Panc1 (cell line): ENCODE results near the gene PLEKHD1. TPM values are rescaled to one million over a fixed set of nuclear protein-coding genes. Genes with fewer than 3 reads are reported as not detected.

Experiments used
- ATAC-seq: fragments of 200-7000 bp; cut with Tn5 transposase; 2 replicates; pipeline ENCODE4 v1.9.1; 2020; ENCODE audit warnings: mild to moderate bottlenecking, moderate library complexity
- BruUV-seq: library from RNA; stranded (reverse); fragments of 400-500 nt; replicated peaks from 2 replicates; lab custom pipeline; 2021; lab: Mats Ljungman, UMichigan
- CTCF ChIA-PET: fragments of 300-600 bp; sonication (Branson Sonifier 250); formaldehyde crosslinking; loops from one replicate; lab custom pipeline; 2022; ENCODE audit warnings: antibody characterized with exemption; lab: Charles Lee
- POLR2A ChIA-PET: fragments of 300-600 bp; sonication (Branson Sonifier 250); formaldehyde crosslinking; loops from one replicate; lab custom pipeline; 2022; ENCODE audit warnings: antibody characterized with exemption; lab: Charles Lee
- DNase-seq: peaks from one replicate; pipeline ENCODE4 v3.0.0-alpha.2; 2010; ENCODE audit warnings: low read depth, low spot score
- H3K27ac ChIP-seq: 2 replicates; pipeline ENCODE4 v1.5.1; 2011; ENCODE audit warnings: mild to moderate bottlenecking, low read length, inconsistent platforms
- H3K27me3 ChIP-seq: fragments of 200-500 bp; sonication (Bioruptor generic); 2 replicates; pipeline ENCODE4 v1.6.0; 2014; ENCODE audit warnings: low read length, inconsistent platforms; ENCODE audit not compliant: control insufficient read depth, insufficient read depth
- H3K36me3 ChIP-seq: fragments of 200-500 bp; sonication (Bioruptor generic); 2 replicates; pipeline ENCODE4 v1.5.1; 2014; ENCODE audit warnings: inconsistent platforms, mild to moderate bottlenecking, low read length, moderate library complexity; ENCODE audit not compliant: control insufficient read depth, insufficient read depth
- H3K4me1 ChIP-seq: 2 replicates; pipeline ENCODE4 v1.5.1; 2011; ENCODE audit warnings: inconsistent platforms, mild to moderate bottlenecking, low read length, moderate library complexity; ENCODE audit not compliant: control insufficient read depth, insufficient read depth
- H3K4me3 ChIP-seq, 2 experiments: 2 replicates each; pipeline ENCODE4 v1.5.1; 2011 to 2012; ENCODE audit warnings: low read depth in 2 of 2, low read length in 2 of 2, mild to moderate bottlenecking in 2 of 2, inconsistent platforms in 1 of 2, moderate library complexity in 1 of 2
- H3K9me3 ChIP-seq: fragments of 200-500 bp; sonication (Bioruptor generic); 2 replicates; pipeline ENCODE4 v1.5.1; 2014; ENCODE audit warnings: low read depth, mild to moderate bottlenecking, inconsistent platforms, low read length, moderate library complexity; ENCODE audit not compliant: control insufficient read depth, insufficient read depth
- POLR2AphosphoS5 ChIP-seq: IDR thresholded peaks from 2 replicates; pipeline ENCODE4 v1.6.1; 2012; ENCODE audit warnings: mild to moderate bottlenecking, low read depth, low read length, moderate library complexity
- SIN3A ChIP-seq: IDR thresholded peaks from 2 replicates; pipeline ENCODE4 v1.6.1; 2012; ENCODE audit warnings: low read depth, mild to moderate bottlenecking, low read length, moderate library complexity, borderline replicate concordance; ENCODE audit not compliant: insufficient read depth
- TCF7L2 ChIP-seq: IDR thresholded peaks from 2 replicates; pipeline ENCODE4 v1.6.1; 2011; ENCODE audit warnings: mild to moderate bottlenecking, low read depth, low read length, inconsistent platforms
- in situ Hi-C: cut with HindIII; loops from 2 replicates; pipeline ENCODE4 v1.10.0; 2016; ENCODE audit warnings: low sequenced_read_pairs, low pct_unique_long_range_greater_than_20kb
- intact Hi-C: fragments of 100-400 bp; cut with micrococcal nuclease; formaldehyde crosslinking; loops from one replicate; pipeline ENCODE4 v1.10.0; 2022; ENCODE audit not compliant: unreplicated experiment
- total RNA-seq: library from RNA; stranded (reverse); gene quantifications from one replicate; pipeline ENCODE4 v1.2.1, GENCODE V29; 2021; ENCODE audit not compliant: unreplicated experiment
- TF ChIP-seq, protein P1 (sequence below), 2 experiments: IDR thresholded peaks; 2 replicates each; pipeline ENCODE4 v1.6.1; 2011 to 2012; ENCODE audit warnings: low read depth in 2 of 2, control low read depth in 1 of 2, low read length in 1 of 2, mild to moderate bottlenecking in 1 of 2, moderate library complexity in 1 of 2; ENCODE audit not compliant: insufficient read depth in 1 of 2
- TF ChIP-seq, protein P2 (sequence below): fragments of 450-650 bp; IDR thresholded peaks from 2 replicates; pipeline ENCODE4 v1.5.1; 2017; ENCODE audit warnings: mild to moderate bottlenecking

Gene PLEKHD1
- total RNA-seq, 1 experiment from 2014 or later = 0.08 TPM

DNA sequence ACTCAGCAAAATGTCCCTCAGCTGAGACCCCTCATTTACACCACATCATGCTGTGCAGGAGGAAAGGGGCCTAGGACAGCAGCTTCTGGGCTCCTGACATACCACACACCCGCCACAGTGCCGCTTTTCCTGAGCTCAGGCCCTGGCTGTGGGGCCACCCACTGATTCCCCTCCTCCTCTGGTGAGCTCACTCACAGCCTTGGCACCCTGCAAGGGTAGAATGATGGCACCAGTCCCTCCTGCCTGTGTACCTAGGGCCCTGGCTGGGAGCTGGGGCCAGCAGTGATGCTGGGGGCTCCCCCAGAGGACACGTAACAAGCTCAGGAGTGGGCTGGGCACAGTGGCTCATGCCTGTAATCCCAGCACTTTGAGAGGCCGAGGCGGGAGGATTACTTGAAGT is 44.4 kb downstream of the PLEKHD1 start:
- in situ Hi-C loops = no loop called here
- CTCF ChIA-PET = no interaction called here

DNA sequence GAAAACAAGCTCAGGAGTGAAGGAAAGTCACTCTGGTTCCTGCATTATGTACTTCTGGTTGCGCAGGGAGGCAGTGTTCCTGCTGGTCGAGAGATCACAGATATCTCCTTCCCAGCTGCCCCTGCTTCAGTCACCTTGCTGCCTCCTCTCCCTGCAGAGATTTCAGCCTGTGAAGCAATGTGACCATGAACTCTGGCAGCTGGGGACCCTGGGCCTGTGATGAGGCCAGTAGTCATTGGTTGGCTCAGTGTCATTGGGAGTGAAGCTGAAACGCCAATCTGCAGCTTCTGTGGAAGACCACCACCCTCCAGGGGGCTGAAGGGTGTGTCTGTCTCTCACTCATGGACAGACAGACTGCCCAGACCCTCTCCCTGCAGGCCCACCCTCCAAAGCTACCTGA is 45.0 kb downstream of the PLEKHD1 start:
- no peaks in the 10 kb centered on the region for H3K36me3 ChIP-seq
- POLR2A ChIA-PET = interaction anchor here (0.5 kb wide), 1 partner anchor 470 kb away, joined by 4 read pairs; no protein-coding TSS in a partner anchor
- intact Hi-C loops = no loop called here
- H3K9me3 ChIP-seq = no peaks in the 10 kb centered on the region
- DNase-seq (no peak), ATAC-seq (no peak)
- no peaks in the 10 kb centered on the region for H3K4me1 ChIP-seq
- in situ Hi-C loops = no loop called here
- no peak overlapping the region for H3K4me3 ChIP-seq
- BruUV-seq = no TSS peak
- H3K27ac ChIP-seq = no peak overlapping the region
- TF ChIP-seq, protein P1, sequence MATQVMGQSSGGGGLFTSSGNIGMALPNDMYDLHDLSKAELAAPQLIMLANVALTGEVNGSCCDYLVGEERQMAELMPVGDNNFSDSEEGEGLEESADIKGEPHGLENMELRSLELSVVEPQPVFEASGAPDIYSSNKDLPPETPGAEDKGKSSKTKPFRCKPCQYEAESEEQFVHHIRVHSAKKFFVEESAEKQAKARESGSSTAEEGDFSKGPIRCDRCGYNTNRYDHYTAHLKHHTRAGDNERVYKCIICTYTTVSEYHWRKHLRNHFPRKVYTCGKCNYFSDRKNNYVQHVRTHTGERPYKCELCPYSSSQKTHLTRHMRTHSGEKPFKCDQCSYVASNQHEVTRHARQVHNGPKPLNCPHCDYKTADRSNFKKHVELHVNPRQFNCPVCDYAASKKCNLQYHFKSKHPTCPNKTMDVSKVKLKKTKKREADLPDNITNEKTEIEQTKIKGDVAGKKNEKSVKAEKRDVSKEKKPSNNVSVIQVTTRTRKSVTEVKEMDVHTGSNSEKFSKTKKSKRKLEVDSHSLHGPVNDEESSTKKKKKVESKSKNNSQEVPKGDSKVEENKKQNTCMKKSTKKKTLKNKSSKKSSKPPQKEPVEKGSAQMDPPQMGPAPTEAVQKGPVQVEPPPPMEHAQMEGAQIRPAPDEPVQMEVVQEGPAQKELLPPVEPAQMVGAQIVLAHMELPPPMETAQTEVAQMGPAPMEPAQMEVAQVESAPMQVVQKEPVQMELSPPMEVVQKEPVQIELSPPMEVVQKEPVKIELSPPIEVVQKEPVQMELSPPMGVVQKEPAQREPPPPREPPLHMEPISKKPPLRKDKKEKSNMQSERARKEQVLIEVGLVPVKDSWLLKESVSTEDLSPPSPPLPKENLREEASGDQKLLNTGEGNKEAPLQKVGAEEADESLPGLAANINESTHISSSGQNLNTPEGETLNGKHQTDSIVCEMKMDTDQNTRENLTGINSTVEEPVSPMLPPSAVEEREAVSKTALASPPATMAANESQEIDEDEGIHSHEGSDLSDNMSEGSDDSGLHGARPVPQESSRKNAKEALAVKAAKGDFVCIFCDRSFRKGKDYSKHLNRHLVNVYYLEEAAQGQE (IDR thresholded peaks at IDR 0.05; ENCODE audit: insufficient read depth in 1 of 2, low read depth in 2 of 2, low read length in 1 of 2) = no peak
- no peak for TF ChIP-seq POLR2AphosphoS5
- no peak for TF ChIP-seq SIN3A
- TF ChIP-seq, protein P2, sequence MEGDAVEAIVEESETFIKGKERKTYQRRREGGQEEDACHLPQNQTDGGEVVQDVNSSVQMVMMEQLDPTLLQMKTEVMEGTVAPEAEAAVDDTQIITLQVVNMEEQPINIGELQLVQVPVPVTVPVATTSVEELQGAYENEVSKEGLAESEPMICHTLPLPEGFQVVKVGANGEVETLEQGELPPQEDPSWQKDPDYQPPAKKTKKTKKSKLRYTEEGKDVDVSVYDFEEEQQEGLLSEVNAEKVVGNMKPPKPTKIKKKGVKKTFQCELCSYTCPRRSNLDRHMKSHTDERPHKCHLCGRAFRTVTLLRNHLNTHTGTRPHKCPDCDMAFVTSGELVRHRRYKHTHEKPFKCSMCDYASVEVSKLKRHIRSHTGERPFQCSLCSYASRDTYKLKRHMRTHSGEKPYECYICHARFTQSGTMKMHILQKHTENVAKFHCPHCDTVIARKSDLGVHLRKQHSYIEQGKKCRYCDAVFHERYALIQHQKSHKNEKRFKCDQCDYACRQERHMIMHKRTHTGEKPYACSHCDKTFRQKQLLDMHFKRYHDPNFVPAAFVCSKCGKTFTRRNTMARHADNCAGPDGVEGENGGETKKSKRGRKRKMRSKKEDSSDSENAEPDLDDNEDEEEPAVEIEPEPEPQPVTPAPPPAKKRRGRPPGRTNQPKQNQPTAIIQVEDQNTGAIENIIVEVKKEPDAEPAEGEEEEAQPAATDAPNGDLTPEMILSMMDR = no peak
- CTCF ChIA-PET = no interaction called here
- no peaks in the 10 kb centered on the region for H3K27me3 ChIP-seq

More for the DNA sequence above, 44.4 kb downstream of the PLEKHD1 start:
- no peaks in the 10 kb centered on the region for H3K4me1 ChIP-seq
- no peak for ATAC-seq
- no TSS peak for BruUV-seq
- intact Hi-C loops = no loop called here
- H3K27me3 ChIP-seq = no peaks in the 10 kb centered on the region
- POLR2A ChIA-PET = no interaction called here
- TF ChIP-seq, protein P2 = no peak
- no peak for TF ChIP-seq TCF7L2
- TF ChIP-seq, protein P1 (IDR thresholded peaks at IDR 0.05; ENCODE audit: insufficient read depth in 1 of 2, low read depth in 2 of 2, low read length in 1 of 2) = no peak
- no peak for TF ChIP-seq SIN3A
- no peaks in the 10 kb centered on the region for H3K36me3 ChIP-seq
- no peak overlapping the region for H3K27ac ChIP-seq
- H3K9me3 ChIP-seq = no peaks in the 10 kb centered on the region
- no peak for DNase-seq
- no peak overlapping the region for H3K4me3 ChIP-seq
